ENCODE results near the gene UBL5.
"Not testable (repeated sequence)": the region's sequence is repeated elsewhere in the genome, so short reads cannot be mapped to it uniquely, and the experiment has no call there.

The UBL5 gene

DNA sequence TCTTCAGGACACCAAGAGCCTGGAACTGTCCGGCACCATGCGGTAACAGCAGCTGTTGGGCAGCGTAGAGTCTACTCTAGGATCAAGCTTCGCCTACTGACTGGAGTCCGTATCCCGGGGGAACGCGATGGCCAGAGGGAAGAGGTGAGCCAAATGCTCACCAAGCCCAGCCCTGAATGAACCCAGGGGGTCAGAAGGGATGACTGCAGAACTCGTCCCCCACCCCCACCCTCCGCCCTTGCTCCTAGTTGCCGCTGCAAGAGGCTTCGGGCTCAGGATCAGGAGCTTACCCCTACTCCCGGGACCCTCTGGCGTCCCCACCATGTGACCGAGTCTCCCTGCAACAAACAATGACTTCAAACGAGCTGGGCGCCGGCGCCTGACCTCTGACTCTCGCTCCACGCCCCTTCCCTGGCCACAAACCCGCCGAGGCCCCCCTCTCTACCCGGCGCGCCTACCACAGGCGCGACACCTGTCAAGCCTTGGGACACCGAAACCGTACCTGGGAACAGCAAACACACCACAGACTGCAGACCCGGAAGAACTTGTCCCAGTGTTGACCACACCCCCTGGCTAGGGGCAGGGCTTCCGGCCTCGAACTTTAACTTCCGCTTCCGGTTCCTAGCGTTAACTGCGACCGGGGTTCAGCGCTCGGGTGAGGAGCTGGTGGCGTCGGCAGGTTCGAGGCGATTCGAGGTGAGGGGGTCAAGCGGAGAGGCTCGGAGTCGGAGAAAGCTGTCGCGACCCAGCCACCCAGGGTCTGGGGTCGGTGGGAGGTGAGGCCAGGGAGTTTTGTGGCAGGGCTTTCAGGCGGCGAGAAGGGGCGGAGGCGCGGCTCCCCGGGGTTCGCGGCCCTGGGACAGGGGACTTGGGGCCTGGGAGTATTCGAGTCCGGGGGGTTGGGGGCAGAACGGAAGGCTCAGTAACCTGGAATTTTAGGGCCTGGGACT, at the start of gene UBL5:
Gene UBL5 (plus strand): TSS at position 630 of the 950 bp plus-strand sequence. CDS start 420 bp downstream, outside the sequence.
- H3K9me3 ChIP-seq (ENCODE audit: severe bottlenecking), result no peaks in the 10 kb centered on the region
- TF ChIP-seq, protein P1, sequence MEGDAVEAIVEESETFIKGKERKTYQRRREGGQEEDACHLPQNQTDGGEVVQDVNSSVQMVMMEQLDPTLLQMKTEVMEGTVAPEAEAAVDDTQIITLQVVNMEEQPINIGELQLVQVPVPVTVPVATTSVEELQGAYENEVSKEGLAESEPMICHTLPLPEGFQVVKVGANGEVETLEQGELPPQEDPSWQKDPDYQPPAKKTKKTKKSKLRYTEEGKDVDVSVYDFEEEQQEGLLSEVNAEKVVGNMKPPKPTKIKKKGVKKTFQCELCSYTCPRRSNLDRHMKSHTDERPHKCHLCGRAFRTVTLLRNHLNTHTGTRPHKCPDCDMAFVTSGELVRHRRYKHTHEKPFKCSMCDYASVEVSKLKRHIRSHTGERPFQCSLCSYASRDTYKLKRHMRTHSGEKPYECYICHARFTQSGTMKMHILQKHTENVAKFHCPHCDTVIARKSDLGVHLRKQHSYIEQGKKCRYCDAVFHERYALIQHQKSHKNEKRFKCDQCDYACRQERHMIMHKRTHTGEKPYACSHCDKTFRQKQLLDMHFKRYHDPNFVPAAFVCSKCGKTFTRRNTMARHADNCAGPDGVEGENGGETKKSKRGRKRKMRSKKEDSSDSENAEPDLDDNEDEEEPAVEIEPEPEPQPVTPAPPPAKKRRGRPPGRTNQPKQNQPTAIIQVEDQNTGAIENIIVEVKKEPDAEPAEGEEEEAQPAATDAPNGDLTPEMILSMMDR (IDR thresholded peaks at IDR 0.05; ENCODE audit: low read depth, low read length), result no peak
- peak within 1 kb of the TSS; percentile 77 for H3K27ac ChIP-seq
- H3K27me3 ChIP-seq (ENCODE audit: insufficient read depth, low read depth, severe bottlenecking), result no peaks in the 10 kb centered on the region
- H3K36me3 ChIP-seq, result peaks cover 26% of the 10 kb centered on the region
- peak within 1 kb of the TSS; percentile 86 for H3K4me3 ChIP-seq (ENCODE audit: low read depth, low read length)
- peak; percentile 90 for DNase-seq

DNA sequence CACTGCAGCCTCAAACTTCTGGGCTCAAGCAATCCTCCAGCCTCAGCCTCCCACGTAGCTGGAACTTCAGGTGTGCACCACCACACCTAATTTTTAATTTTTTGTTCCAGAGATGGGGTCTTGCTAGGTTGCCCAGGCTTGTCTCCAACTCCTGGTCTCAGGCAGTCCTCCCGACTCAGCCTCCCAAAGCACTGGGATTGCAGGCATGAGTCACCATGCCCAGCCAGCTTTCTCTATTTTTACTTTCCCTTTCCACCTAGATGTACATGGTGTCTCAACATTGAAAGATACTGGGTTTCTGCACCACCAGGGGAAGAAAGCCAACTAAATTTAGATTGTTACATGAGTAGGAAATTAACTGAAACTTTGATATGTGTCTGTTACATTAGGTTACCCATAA, 45.4 kb upstream of the UBL5 start:
- Histone ChIP-seq H3K4me3 (ENCODE audit: low read depth, low read length) (no peak overlapping the region), H3K27me3 (ENCODE audit: insufficient read depth, low read depth, severe bottlenecking) (no peaks in the 10 kb centered on the region), H3K9me3 (ENCODE audit: severe bottlenecking) (no peaks in the 10 kb centered on the region), H3K36me3 (no peaks in the 10 kb centered on the region), H3K27ac (no peak overlapping the region)
- DNase-seq, result no peak
- TF ChIP-seq, protein P1 (IDR thresholded peaks at IDR 0.05; ENCODE audit: low read depth, low read length), result no peak

DNA sequence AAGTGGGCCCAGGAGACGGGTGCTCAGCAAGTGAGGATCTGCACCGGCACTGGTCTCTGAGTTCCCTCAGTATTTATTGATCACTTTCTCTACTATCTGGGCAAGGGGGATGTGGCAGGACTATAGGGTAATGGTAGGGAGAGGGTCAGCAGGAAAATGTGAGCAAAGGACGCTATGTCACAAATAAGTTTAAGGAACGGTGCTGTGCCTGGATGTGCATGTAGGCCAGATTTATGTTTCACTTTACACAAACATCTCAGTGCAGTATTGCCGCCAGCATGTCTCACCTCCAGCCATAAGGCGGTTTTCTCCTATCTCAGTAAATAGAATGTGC, 43.6 kb upstream of the UBL5 start:
- not testable (repeated sequence) for DNase-seq; H3K36me3 ChIP-seq; H3K27me3 ChIP-seq (ENCODE audit: insufficient read depth, low read depth, severe bottlenecking); H3K9me3 ChIP-seq (ENCODE audit: severe bottlenecking)
- Histone ChIP-seq H3K27ac (peak overlapping the region; percentile 91), H3K4me3 (ENCODE audit: low read depth, low read length) (peak overlapping the region; percentile 56)

DNA sequence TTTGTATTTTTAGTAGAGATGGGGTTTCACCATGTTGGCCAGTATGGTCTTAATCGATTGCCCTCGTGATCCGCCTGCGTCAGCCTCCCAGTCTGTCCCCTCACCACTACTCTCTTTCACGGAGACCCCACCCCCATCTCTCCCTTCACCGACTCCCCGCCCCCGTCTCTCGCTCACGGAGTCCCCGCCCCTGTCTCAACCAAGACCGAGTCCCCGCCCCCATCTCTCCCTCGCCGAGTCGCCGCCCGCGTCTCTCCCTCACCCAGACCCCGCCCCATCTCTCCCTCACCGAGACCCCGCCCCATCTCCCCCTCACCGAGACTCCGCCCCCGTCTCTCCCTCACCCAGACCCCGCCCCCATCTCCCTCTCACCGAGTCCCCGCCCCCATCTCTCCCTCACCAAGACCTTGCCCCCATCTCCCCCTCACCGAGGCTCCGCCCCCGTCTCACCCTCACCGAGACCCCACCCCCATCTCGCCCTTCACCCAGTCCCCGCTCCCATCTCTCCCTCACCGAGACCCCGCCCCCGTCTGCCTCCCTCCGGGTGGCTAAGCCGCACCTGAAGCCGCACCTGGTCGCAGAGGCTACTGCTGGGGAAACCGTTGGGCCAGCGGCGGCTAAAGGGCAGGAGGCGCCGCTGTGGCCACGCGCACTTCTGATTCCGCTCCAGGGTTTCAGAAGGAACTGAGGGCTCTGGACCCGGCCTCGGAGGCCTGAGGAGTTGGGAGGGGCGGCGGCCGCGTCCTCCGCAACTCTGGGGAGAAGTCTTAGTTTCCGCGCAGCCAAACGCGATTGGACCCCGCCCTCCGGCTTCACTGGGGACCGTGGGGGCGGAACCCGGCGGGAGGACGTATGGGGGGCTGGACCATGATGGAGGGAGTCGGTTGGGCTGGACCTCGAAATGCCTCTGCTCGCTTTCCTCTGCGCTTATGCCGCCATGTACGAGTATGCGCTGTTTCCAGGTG, 42.1 kb upstream of the UBL5 start:
- H3K4me3 ChIP-seq (ENCODE audit: low read depth, low read length), result peak overlapping the region; percentile 67
- H3K9me3 ChIP-seq (ENCODE audit: severe bottlenecking), result no peaks in the 10 kb centered on the region
- no peaks in the 10 kb centered on the region for H3K27me3 ChIP-seq (ENCODE audit: insufficient read depth, low read depth, severe bottlenecking)
- TF ChIP-seq, protein P1 (IDR thresholded peaks at IDR 0.05; ENCODE audit: low read depth, low read length), result no peak
- no peaks in the 10 kb centered on the region for H3K36me3 ChIP-seq
- peak overlapping the region; percentile 97 for H3K27ac ChIP-seq
- DNase-seq, result peak; percentile 99

DNA sequence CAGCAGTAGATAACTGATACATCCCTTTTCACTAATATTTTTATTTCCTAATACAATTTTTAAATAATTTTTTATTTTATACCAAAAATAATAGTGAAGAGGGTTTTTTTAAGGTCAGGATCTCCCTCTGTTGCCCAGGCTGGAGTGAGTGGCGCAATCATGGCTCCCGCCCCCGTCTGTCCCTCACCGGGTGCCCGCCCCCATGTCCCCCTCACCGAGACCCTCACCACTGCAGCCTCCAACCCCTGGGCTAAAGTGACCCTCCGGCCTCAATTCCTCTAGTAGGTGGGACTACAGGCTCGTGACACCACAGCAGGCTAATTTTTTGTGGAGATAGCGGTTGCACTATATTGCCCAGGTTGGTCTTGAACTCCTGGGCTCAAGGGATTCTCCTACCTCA, 41.4 kb upstream of the UBL5 start:
- TF ChIP-seq, protein P1 (IDR thresholded peaks at IDR 0.05; ENCODE audit: low read depth, low read length), result no peak
- no peaks in the 10 kb centered on the region for H3K36me3 ChIP-seq
- H3K27ac ChIP-seq, result peak overlapping the region; percentile 97

DNA sequence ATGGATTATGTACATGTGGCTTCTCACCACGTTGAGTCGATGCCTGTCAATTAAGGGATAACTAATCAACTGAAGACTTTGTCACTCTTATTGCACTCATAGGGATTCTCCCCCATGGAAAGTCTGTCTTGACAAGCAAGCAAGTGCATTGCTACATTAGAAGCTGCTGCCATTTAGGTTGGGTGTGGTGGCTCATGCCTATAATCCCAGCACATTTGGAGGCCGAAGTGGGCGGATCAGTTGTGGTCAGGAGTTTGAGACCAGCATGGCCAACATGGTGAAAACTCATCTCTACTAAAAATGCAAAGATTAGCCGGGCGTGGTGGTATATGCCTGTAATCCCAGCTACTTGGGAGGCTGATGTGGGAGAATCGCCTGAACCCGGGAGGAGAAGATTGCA, 40.9 kb upstream of the UBL5 start:
- Histone ChIP-seq H3K27me3 (ENCODE audit: insufficient read depth, low read depth, severe bottlenecking) (no peaks in the 10 kb centered on the region), H3K27ac (peak overlapping the region; percentile 97), H3K36me3 (no peaks in the 10 kb centered on the region), H3K9me3 (ENCODE audit: severe bottlenecking) (no peaks in the 10 kb centered on the region), H3K4me3 (ENCODE audit: low read depth, low read length) (no peak overlapping the region)
- TF ChIP-seq, protein P1 (IDR thresholded peaks at IDR 0.05; ENCODE audit: low read depth, low read length), result no peak
- DNase-seq, result no peak

More for the DNA sequence above, 41.4 kb upstream of the UBL5 start:
- Histone ChIP-seq H3K9me3 (ENCODE audit: severe bottlenecking) (no peaks in the 10 kb centered on the region), H3K4me3 (ENCODE audit: low read depth, low read length) (peak overlapping the region; percentile 67), H3K27me3 (ENCODE audit: insufficient read depth, low read depth, severe bottlenecking) (no peaks in the 10 kb centered on the region)
- DNase-seq, result no peak

DNA sequence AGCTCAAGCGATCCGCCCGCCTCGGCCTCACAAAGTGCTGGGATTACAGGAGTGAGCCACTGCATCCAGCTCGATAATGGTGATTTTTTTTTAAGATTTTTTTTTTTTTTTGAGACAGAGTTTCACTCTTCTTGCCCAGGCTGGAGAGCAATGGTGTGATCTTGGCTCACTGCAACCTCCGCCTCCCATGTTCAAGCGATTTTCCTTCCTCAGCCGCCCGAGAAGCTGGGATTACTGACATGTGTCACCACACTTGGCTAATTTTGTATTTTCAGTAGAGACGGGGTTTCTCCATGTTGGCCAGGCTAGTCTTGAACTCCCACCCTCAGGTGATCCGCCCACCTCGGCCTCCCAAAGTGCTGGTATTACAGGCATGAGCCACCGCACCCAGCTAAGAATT, 39.1 kb upstream of the UBL5 start:
- not testable (repeated sequence) for H3K27me3 ChIP-seq (ENCODE audit: insufficient read depth, low read depth, severe bottlenecking); H3K9me3 ChIP-seq (ENCODE audit: severe bottlenecking); H3K36me3 ChIP-seq; H3K4me3 ChIP-seq (ENCODE audit: low read depth, low read length); DNase-seq; H3K27ac ChIP-seq

Data from WERI-Rb-1 (cell line).